SHP77 (cell line): ENCODE data around the gene TRIM48.
"Not testable (repeated sequence)": the region's sequence is repeated elsewhere in the genome, so short reads cannot be mapped to it uniquely, and the experiment has no call there.

Experiments
- DNase-seq, 2 experiments: peaks; one replicate each; lab custom pipeline; 2025; lab: John Stamatoyannopoulos, UW

The TRIM48 gene

GRCh38 chr11:55261855-55262254 is at the start of gene TRIM48:
Gene TRIM48, plus strand, starts transcription at chr11:55262155. Its CDS starts 113 bp downstream, at chr11:55262268.
- DNase-seq: not testable (repeated sequence)

GRCh38 chr11:55238316-55238715 is 23.6 kb upstream of the TRIM48 start:
- DNase-seq: not testable (repeated sequence)

- no peak for DNase-seq
Observed at GRCh38 chr11:55263081-55263480, 1.1 kb downstream of the TRIM48 start.
